Suprapubic skin (tissue), 4 donors: Measurements from ENCODE around the gene ELP5. TPM values are rescaled to one million over a fixed set of nuclear protein-coding genes. Genes with fewer than 3 reads are reported as not detected.

Source experiments
- DNase-seq, 2 donors: peaks; one replicate each; pipeline ENCODE4 v3.0.0-alpha.2; 2019; ENCODE audit warnings: low spot score in 2 of 2
- H3K27ac ChIP-seq: fragments of 200-600 bp; sonication (generic); one replicate; pipeline ENCODE4 v1.5.1; 2019
- H3K27me3 ChIP-seq: fragments of 200-600 bp; sonication (generic); one replicate; pipeline ENCODE4 v1.5.1; 2019
- H3K36me3 ChIP-seq: fragments of 200-600 bp; sonication (generic); one replicate; pipeline ENCODE4 v1.5.1; 2019
- H3K4me1 ChIP-seq: fragments of 200-600 bp; sonication (generic); one replicate; pipeline ENCODE4 v1.5.1; 2019
- H3K4me3 ChIP-seq: fragments of 200-600 bp; sonication (generic); one replicate; pipeline ENCODE4 v1.5.1; 2019; ENCODE audit warnings: mild to moderate bottlenecking
- H3K9me3 ChIP-seq: fragments of 200-600 bp; sonication (generic); one replicate; pipeline ENCODE4 v1.5.1; 2019
- CTCF ChIP-seq, 2 donors: fragments of 200-600 bp in 1 of 2; fragments of 450-650 bp in 1 of 2; sonication (generic) in 1 of 2; IDR thresholded peaks; one replicate each; pipeline ENCODE4 v1.5.1; 2016 to 2019; ENCODE audit warnings: antibody characterized with exemption in 2 of 2, mild to moderate bottlenecking in 1 of 2, moderate library complexity in 1 of 2
- EP300 ChIP-seq: sonication (generic); formaldehyde crosslinking; IDR thresholded peaks from one replicate; pipeline ENCODE4 v1.6.1; 2017; ENCODE audit warnings: antibody characterized with exemption
- POLR2A ChIP-seq, 2 donors: fragments of 450-650 bp; IDR thresholded peaks; one replicate each; pipeline ENCODE4 v1.6.1; 2017; ENCODE audit warnings: antibody characterized with exemption in 2 of 2, mild to moderate bottlenecking in 2 of 2, moderate library complexity in 2 of 2
- POLR2AphosphoS5 ChIP-seq, 3 donors: sonication (generic); formaldehyde crosslinking; IDR thresholded peaks; one replicate each; pipeline ENCODE4 v1.6.1; 2017; ENCODE audit warnings: antibody characterized with exemption in 3 of 3
- WGBS: methylation state at CpG from one replicate; pipeline ENCODE4 v1.1.5; 2018; 5-methylcytosine and 5-hydroxymethylcytosine counted together
- total RNA-seq, 4 donors: library from RNA; depleted of rRNA; stranded (reverse); fragments of >200 nt; gene quantifications; one replicate each; pipeline ENCODE4 v1.1.0, GENCODE V29; 2016

Gene ELP5
- total RNA-seq, 4 donors from 2014 or later: 13.6 to 29.7 (median 20.3) TPM

GRCh38 chr17:7239091-7240027, 12.7 kb upstream of the ELP5 start, which contains the start of gene PHF23:
PHF23 (minus strand) TSS chr17:7239457; CDS start chr17:7239279, 178 bp downstream.
- Histone ChIP-seq H3K27me3 (no peaks in the 10 kb centered on the region), H3K9me3 (no peaks in the 10 kb centered on the region), H3K36me3 (peaks cover 16% of the 10 kb centered on the region), H3K4me3 (peak within 1 kb of the TSS; percentile 97), H3K4me1 (peaks cover 60% of the 10 kb centered on the region), H3K27ac (peak within 1 kb of the TSS; percentile 95)
- DNase-seq: peak; percentile 99 to 100
- peak in 2 of 3 donors; percentile 87 to 91 for TF ChIP-seq POLR2AphosphoS5 (IDR thresholded peaks at IDR 0.05)
- no peak for TF ChIP-seq POLR2A (IDR thresholded peaks at IDR 0.05)
- TF ChIP-seq CTCF (IDR thresholded peaks at IDR 0.05): no peak
- TF ChIP-seq EP300: no peak
- under 1% methylated on average over 69 of the region's 72 CpGs for WGBS

- Histone ChIP-seq H3K4me3 (peak overlapping the region; percentile 97), H3K27me3 (no peaks in the 10 kb centered on the region), H3K9me3 (no peaks in the 10 kb centered on the region), H3K4me1 (peaks cover 51% of the 10 kb centered on the region), H3K36me3 (peaks cover 26% of the 10 kb centered on the region), H3K27ac (peak overlapping the region; percentile 98)
- no peak for DNase-seq
- no peak for TF ChIP-seq POLR2A (IDR thresholded peaks at IDR 0.05)
- WGBS: 79% methylated on average over 4 of the region's 4 CpGs
These were observed 11.6 kb upstream of the ELP5 start for GRCh38 chr17:7240375-7240774.

GRCh38 chr17:7241090-7241733, 10.8 kb upstream of the ELP5 start:
- Histone ChIP-seq H3K9me3 (no peaks in the 10 kb centered on the region), H3K27me3 (no peaks in the 10 kb centered on the region), H3K36me3 (peaks cover 35% of the 10 kb centered on the region), H3K4me3 (peak overlapping the region; percentile 97), H3K27ac (peak overlapping the region; percentile 98), H3K4me1 (peaks cover 42% of the 10 kb centered on the region)
- WGBS: 34% methylated on average over 9 of the region's 9 CpGs
- no peak for DNase-seq
- TF ChIP-seq POLR2AphosphoS5 (IDR thresholded peaks at IDR 0.05) (no peak), POLR2A (IDR thresholded peaks at IDR 0.05) (no peak), CTCF (IDR thresholded peaks at IDR 0.05) (no peak), EP300 (no peak)

GRCh38 chr17:7241783-7242716, 10.0 kb upstream of the ELP5 start, which contains the start of gene GABARAP:
GABARAP (minus strand) TSS chr17:7242449; CDS start chr17:7242330, 119 bp downstream.
- TF ChIP-seq CTCF (IDR thresholded peaks at IDR 0.05) (no peak), POLR2A (IDR thresholded peaks at IDR 0.05) (peak in 1 of 2 donors; percentile 74)
- Histone ChIP-seq H3K27ac (peak within 1 kb of the TSS; percentile 98), H3K4me3 (peak within 1 kb of the TSS; percentile 97), H3K9me3 (no peaks in the 10 kb centered on the region), H3K36me3 (peaks cover 43% of the 10 kb centered on the region), H3K27me3 (no peaks in the 10 kb centered on the region), H3K4me1 (peaks cover 35% of the 10 kb centered on the region)
- peak; percentile 97 for DNase-seq
- WGBS: 0% methylated on average over 32 of the region's 62 CpGs

GRCh38 chr17:7242717-7243452, 9.1 kb upstream of the ELP5 start:
- Histone ChIP-seq H3K4me3 (peak overlapping the region; percentile 97), H3K27ac (peak overlapping the region; percentile 98), H3K27me3 (no peaks in the 10 kb centered on the region), H3K9me3 (no peaks in the 10 kb centered on the region), H3K36me3 (peaks cover 44% of the 10 kb centered on the region), H3K4me1 (peaks cover 27% of the 10 kb centered on the region)
- under 1% methylated on average over 49 of the region's 49 CpGs for WGBS
- peak; percentile 98 to 99 for DNase-seq
- TF ChIP-seq POLR2A (IDR thresholded peaks at IDR 0.05) (peak in 1 of 2 donors; percentile 50), CTCF (IDR thresholded peaks at IDR 0.05) (no peak), EP300 (no peak), POLR2AphosphoS5 (IDR thresholded peaks at IDR 0.05) (peak; percentile 7 to 98 (median 97))
